ENCODE results near the gene TYW5.

DNA sequence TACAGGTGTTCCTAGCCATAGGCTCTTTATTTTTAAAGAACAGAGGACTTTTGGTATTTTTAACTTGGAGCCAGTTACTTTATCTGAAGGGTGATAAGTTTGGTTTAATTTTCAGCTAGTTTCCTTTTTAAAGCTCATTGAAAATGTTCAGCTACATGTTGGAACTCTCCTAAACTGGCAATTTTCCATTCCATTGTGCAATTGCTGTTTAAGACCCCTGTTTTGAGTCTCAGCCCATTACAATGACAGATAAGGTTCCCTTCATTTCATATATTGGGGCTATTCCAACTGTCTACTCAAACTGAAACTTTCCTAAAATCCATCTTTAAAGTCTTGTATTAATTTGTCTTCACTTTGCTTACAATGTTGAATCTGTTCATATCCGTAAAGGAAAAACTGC, 11.7 kb upstream of the TYW5 start:
- TF ChIP-seq, protein P1, sequence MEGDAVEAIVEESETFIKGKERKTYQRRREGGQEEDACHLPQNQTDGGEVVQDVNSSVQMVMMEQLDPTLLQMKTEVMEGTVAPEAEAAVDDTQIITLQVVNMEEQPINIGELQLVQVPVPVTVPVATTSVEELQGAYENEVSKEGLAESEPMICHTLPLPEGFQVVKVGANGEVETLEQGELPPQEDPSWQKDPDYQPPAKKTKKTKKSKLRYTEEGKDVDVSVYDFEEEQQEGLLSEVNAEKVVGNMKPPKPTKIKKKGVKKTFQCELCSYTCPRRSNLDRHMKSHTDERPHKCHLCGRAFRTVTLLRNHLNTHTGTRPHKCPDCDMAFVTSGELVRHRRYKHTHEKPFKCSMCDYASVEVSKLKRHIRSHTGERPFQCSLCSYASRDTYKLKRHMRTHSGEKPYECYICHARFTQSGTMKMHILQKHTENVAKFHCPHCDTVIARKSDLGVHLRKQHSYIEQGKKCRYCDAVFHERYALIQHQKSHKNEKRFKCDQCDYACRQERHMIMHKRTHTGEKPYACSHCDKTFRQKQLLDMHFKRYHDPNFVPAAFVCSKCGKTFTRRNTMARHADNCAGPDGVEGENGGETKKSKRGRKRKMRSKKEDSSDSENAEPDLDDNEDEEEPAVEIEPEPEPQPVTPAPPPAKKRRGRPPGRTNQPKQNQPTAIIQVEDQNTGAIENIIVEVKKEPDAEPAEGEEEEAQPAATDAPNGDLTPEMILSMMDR (IDR thresholded peaks at IDR 0.05), result no peak
- TF ChIP-seq POLR2A (IDR thresholded peaks at IDR 0.05), result no peak

Data from testis (tissue), 2 donors.